HEK293T (cell line): ENCODE results near the gene ME1.

Experiments used
- CTCF ChIA-PET: fragments of 350-600 bp; formaldehyde crosslinking; extraction: SDS; loops from one replicate; lab custom pipeline; 2021; ENCODE audit warnings: antibody characterized with exemption, inconsistent platforms; lab: Yijun Ruan, JAX
- POLR2A ChIA-PET: fragments of 350-600 bp; formaldehyde crosslinking; extraction: SDS; loops from one replicate; lab custom pipeline; 2020; ENCODE audit warnings: antibody characterized with exemption, inconsistent platforms; lab: Yijun Ruan, JAX
- DNase-seq: peaks from one replicate; pipeline ENCODE4 v3.0.0; 2012; ENCODE audit warnings: mixed read lengths; ENCODE audit errors: extremely low spot score
- ARNT ChIP-seq: fragments of 450-650 bp; IDR thresholded peaks from 2 replicates; pipeline ENCODE4 v1.6.1; 2017; ENCODE audit warnings: mild to moderate bottlenecking
- BHLHE40 ChIP-seq: fragments of 450-650 bp; IDR thresholded peaks from 2 replicates; pipeline ENCODE4 v1.6.1; 2016; ENCODE audit warnings: mild to moderate bottlenecking, moderate library complexity, borderline replicate concordance
- CTBP1 ChIP-seq: fragments of 450-650 bp; IDR thresholded peaks from 2 replicates; pipeline ENCODE4 v1.6.1; 2016; ENCODE audit warnings: borderline replicate concordance
- ELF4 ChIP-seq: fragments of 450-650 bp; IDR thresholded peaks from 2 replicates; pipeline ENCODE4 v1.6.1; 2017; ENCODE audit warnings: antibody characterized with exemption
- FOXA1 ChIP-seq: fragments of 450-650 bp; IDR thresholded peaks from 2 replicates; pipeline ENCODE4 v1.6.1; 2016; ENCODE audit warnings: mild to moderate bottlenecking
- FOXK2 ChIP-seq: fragments of 450-650 bp; IDR thresholded peaks from 2 replicates; pipeline ENCODE4 v1.6.1; 2016; ENCODE audit warnings: mild to moderate bottlenecking
- FOXM1 ChIP-seq: fragments of 450-650 bp; IDR thresholded peaks from 2 replicates; pipeline ENCODE4 v1.6.1; 2017; ENCODE audit warnings: mild to moderate bottlenecking, borderline replicate concordance
- HDGF ChIP-seq: fragments of 450-650 bp; IDR thresholded peaks from 2 replicates; pipeline ENCODE4 v1.6.1; 2017; ENCODE audit warnings: antibody characterized with exemption, borderline replicate concordance
- L3MBTL2 ChIP-seq: fragments of 450-650 bp; conservative IDR thresholded peaks from 2 replicates; pipeline ENCODE4 v1.6.1; 2016; ENCODE audit warnings: mild to moderate bottlenecking
- LEF1 ChIP-seq: fragments of 450-650 bp; IDR thresholded peaks from 2 replicates; pipeline ENCODE4 v1.6.1; 2017; ENCODE audit warnings: mild to moderate bottlenecking, borderline replicate concordance
- NFRKB ChIP-seq: fragments of 450-650 bp; IDR thresholded peaks from 2 replicates; pipeline ENCODE4 v1.6.1; 2016; ENCODE audit warnings: mild to moderate bottlenecking, moderate library complexity
- SP1 ChIP-seq: fragments of 450-650 bp; IDR thresholded peaks from 2 replicates; pipeline ENCODE4 v1.6.1; 2017
- SUZ12 ChIP-seq: fragments of 450-650 bp; IDR thresholded peaks from 2 replicates; pipeline ENCODE4 v1.6.1; 2016; ENCODE audit warnings: mild to moderate bottlenecking
- TARDBP ChIP-seq: fragments of 450-650 bp; IDR thresholded peaks from 2 replicates; pipeline ENCODE4 v1.6.1; 2016
- ZNF384 ChIP-seq: fragments of 450-650 bp; IDR thresholded peaks from 2 replicates; pipeline ENCODE4 v1.6.1; 2016
- TF ChIP-seq, protein P1 (sequence below): fragments of 450-650 bp; IDR thresholded peaks from 2 replicates; pipeline ENCODE4 v1.6.1; 2016

ME1 gene

DNA sequence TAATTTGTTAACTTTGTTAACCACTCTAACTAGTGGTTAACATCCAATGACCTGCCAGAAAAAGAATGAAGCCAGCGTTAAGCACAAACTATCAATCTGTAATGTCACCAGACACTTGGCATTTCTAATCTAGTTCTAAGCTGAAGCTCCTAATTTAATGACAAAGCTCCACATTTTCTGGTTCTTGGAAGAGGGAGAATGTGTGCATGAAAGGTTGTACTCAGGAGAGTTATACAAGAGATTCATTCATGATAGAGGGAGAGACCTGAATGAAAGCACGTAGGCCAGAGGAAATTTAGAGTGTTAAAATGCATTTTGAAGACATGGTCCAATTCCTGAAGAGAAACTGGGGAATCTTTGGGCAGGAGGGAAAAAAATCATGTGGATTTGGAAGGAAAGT is 8.3 kb upstream of the ME1 start:
- POLR2A ChIA-PET = no interaction called here
- no peak for TF ChIP-seq ZNF384
- TF ChIP-seq HDGF = no peak
- no peak for TF ChIP-seq FOXA1
- no peak for TF ChIP-seq BHLHE40
- TF ChIP-seq TARDBP = no peak
- TF ChIP-seq CTBP1 = no peak
- TF ChIP-seq ARNT = no peak
- no peak for TF ChIP-seq FOXK2
- TF ChIP-seq LEF1 = no peak
- TF ChIP-seq ELF4 = no peak
- TF ChIP-seq L3MBTL2 = no peak
- TF ChIP-seq NFRKB = no peak
- TF ChIP-seq, protein P1, sequence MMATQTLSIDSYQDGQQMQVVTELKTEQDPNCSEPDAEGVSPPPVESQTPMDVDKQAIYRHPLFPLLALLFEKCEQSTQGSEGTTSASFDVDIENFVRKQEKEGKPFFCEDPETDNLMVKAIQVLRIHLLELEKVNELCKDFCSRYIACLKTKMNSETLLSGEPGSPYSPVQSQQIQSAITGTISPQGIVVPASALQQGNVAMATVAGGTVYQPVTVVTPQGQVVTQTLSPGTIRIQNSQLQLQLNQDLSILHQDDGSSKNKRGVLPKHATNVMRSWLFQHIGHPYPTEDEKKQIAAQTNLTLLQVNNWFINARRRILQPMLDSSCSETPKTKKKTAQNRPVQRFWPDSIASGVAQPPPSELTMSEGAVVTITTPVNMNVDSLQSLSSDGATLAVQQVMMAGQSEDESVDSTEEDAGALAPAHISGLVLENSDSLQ = no peak
- TF ChIP-seq SUZ12 = no peak
- no peak for TF ChIP-seq FOXM1
- TF ChIP-seq SP1 = no peak
- CTCF ChIA-PET = no interaction called here
- no peak for DNase-seq

DNA sequence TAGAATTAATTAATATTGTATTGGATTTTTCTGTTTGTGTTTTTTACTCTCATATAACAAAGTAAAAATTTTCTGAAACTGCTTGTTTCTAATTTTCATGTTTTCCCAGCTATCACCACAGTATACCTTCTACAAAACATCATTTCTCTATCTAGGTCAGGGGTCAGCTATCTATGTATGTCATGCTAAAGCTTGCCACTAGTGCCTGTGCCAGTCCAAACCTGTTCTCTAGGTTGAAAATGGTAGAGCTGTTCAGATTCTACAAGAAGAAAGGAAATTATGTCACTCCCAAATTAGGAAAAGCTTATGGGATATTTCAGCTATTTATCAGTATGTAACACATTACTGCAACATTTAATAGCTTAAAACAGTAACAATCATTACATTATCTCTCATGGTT is 5.8 kb upstream of the ME1 start:
- CTCF ChIA-PET = interaction anchor here (0.5 kb wide), 1 partner anchor 724 kb away, joined by 3 read pairs; no protein-coding TSS in a partner anchor
- no peak for TF ChIP-seq BHLHE40
- TF ChIP-seq TARDBP = no peak
- no peak for TF ChIP-seq L3MBTL2
- TF ChIP-seq FOXA1 = no peak
- no peak for TF ChIP-seq ARNT
- no peak for TF ChIP-seq HDGF
- no peak for DNase-seq
- POLR2A ChIA-PET = no interaction called here

DNA sequence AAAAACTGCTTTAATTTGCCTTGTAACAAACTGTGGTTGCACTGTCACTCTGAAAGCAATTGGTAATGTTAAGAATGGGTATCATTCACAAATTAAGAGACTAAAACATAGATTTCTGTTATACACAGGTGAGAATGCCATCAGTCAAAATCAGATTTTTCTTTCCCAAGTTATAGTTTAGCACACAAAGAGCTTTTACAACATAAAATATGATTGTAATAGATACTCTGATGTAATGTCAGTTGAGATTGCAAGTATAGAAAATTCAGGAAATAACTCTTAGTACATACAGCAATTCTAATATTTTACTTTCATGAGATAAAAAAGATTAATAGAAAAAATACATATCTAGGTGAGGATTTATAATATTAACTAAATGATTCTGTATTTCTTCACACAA is 2.3 kb upstream of the ME1 start:
- POLR2A ChIA-PET = no interaction called here
- CTCF ChIA-PET = no interaction called here

DNA sequence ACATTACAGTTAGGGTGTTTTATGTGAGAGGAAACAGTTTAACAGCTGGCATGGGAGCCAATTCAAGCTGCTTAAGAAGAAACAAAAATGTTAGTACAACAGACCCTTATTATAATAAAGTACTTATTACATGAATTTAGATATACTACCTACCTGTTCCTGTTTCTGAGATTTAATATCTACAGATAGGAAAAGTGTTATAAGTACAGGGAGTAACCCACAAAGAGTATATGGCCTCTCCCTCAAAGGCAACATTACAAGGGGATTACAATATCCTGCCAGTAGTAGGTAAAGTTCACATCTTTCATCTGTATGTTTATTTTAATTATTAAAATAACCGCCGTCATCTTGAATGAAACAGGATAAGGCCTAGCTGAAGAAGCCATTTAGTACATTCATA is 1.8 kb upstream of the ME1 start:
- DNase-seq = no peak
- TF ChIP-seq FOXA1 = no peak
- TF ChIP-seq L3MBTL2 = no peak
- no peak for TF ChIP-seq TARDBP
- ChIA-PET POLR2A (no interaction called here), CTCF (no interaction called here)

More for the DNA sequence above, 2.3 kb upstream of the ME1 start:
- no peak for TF ChIP-seq L3MBTL2
- TF ChIP-seq FOXK2 = no peak
- no peak for TF ChIP-seq ZNF384
- TF ChIP-seq CTBP1 = no peak
- TF ChIP-seq TARDBP = no peak
- TF ChIP-seq, protein P1 = no peak
- TF ChIP-seq FOXM1 = no peak
- no peak for TF ChIP-seq SP1
- no peak for TF ChIP-seq LEF1
- no peak for TF ChIP-seq BHLHE40
- TF ChIP-seq ELF4 = no peak
- no peak for DNase-seq

DNA sequence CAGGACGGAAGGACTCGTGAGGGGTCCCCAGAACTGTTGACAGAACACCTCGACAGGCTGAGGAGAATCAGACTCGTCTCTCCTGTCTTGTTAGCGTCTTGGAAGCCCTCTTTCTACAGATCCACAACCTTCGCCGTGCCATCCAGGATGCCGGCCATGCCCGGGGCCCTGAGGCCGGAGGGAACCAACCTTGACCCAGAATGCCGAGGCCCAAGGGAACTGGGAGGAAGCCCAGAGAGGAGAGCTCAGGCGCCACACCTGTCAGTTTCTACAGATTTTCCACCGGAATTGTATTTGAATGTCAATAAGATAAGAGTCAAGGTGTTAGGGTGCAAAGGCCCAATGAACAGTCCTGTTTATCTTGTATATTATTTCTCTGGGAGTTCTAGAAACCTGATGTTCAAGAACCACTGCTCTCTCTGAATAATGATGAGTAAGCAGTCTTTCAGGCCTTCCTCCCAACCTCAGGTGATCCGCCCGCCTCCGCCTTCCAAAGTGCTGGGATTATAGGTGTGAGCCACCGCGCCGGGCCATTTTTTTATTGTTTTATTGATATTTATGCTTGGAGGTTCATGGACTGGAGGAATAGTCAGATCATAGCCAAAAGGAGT is 799 bp upstream of the ME1 start:
- CTCF ChIA-PET = no interaction called here
- POLR2A ChIA-PET = no interaction called here
- no peak for TF ChIP-seq LEF1
- TF ChIP-seq ELF4 = no peak
- TF ChIP-seq, protein P1 = no peak
- TF ChIP-seq HDGF = no peak
- TF ChIP-seq TARDBP = no peak
- TF ChIP-seq L3MBTL2 = no peak
- no peak for TF ChIP-seq ARNT
- DNase-seq = no peak

DNA sequence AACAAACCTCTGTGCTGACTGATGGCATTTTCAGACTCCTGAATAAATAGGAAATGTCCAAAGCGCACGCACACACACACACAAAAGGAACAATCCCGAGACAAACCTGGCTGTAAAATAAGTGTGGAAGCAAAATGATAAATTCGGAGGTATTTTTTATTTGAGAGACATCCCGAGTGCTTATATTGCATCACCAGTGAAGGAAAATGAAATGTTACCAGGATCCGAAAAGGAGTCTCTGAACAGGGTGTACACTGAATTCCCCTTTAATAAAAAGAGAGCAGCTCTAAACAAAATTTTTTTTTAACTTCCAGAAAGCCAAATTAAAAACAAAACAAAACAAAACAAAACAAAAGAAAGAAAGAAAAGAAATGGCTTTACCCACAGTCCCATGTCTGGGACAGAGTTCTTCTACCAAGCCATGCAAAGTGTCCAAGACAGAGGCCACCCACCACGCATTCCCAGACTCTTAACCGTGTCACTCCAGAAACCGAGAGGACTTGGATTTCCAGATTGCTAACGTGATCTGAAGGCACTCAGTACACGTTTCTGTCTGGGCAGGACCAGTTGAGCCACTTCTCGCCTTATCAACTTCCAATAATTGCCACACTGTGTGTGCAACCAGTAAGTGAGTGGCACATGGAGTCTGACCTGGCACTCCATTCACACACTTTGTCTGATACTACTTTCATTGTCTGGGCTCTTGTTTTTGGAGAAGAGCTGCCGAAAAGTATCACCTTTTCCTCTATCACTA is 817 bp downstream of the ME1 start:
- TF ChIP-seq FOXM1 (no peak), SUZ12 (no peak), L3MBTL2 (peak; percentile 37; the same call in 1 of the 2 replicates), ARNT (no peak)
- TF ChIP-seq, protein P1 = peak; percentile 77
- peak; percentile 56 for DNase-seq
- CTCF ChIA-PET = no interaction called here
- POLR2A ChIA-PET = no interaction called here
